ENCODE data around the gene SLU7.

SLU7 gene

GRCh38 chr5:160361624-160362228 is 57.2 kb downstream of the SLU7 start:
- Histone ChIP-seq H3K4me3 (replicated peaks; ENCODE audit: insufficient read depth, low read length) (no peak overlapping the region), H3K27ac (replicated peaks) (no peak overlapping the region), H3K27me3 (ENCODE audit: insufficient read depth, poor library complexity, severe bottlenecking) (no peaks in the 10 kb centered on the region)
- TF ChIP-seq SPI1 (IDR thresholded peaks at IDR 0.05; ENCODE audit: borderline replicate concordance, low read depth) (no peak), GABPA (IDR thresholded peaks at IDR 0.05; ENCODE audit: low read depth) (no peak), CTCF (IDR thresholded peaks at IDR 0.05; ENCODE audit: insufficient read depth, low read length) (no peak), POLR2AphosphoS5 (IDR thresholded peaks at IDR 0.05; ENCODE audit: low read depth) (no peak), REST (IDR thresholded peaks at IDR 0.05; ENCODE audit: insufficient replicate concordance, low read depth) (no peak)
- DNase-seq (ENCODE audit: low read depth in 1 of 2, low spot score in 1 of 2), result no peak

GRCh38 chr5:160360310-160360709 is 58.6 kb downstream of the SLU7 start:
- no peaks in the 10 kb centered on the region for H3K27me3 ChIP-seq (ENCODE audit: insufficient read depth, poor library complexity, severe bottlenecking)
- DNase-seq (ENCODE audit: low read depth in 1 of 2, low spot score in 1 of 2), result no peak
- no peak for TF ChIP-seq SPI1 (IDR thresholded peaks at IDR 0.05; ENCODE audit: borderline replicate concordance, low read depth)
- no peak for TF ChIP-seq GABPA (IDR thresholded peaks at IDR 0.05; ENCODE audit: low read depth)
- no peak overlapping the region for H3K27ac ChIP-seq (replicated peaks)
- no peak overlapping the region for H3K4me3 ChIP-seq (replicated peaks; ENCODE audit: insufficient read depth, low read length)

- no peak for TF ChIP-seq GABPA (IDR thresholded peaks at IDR 0.05; ENCODE audit: low read depth)
- TF ChIP-seq SPI1 (IDR thresholded peaks at IDR 0.05; ENCODE audit: borderline replicate concordance, low read depth), result no peak
- TF ChIP-seq CTCF (IDR thresholded peaks at IDR 0.05; ENCODE audit: insufficient read depth, low read length), result no peak
- no peak for TF ChIP-seq REST (IDR thresholded peaks at IDR 0.05; ENCODE audit: insufficient replicate concordance, low read depth)
- TF ChIP-seq POLR2AphosphoS5 (IDR thresholded peaks at IDR 0.05; ENCODE audit: low read depth), result no peak
- H3K27ac ChIP-seq (replicated peaks), result no peak overlapping the region
- H3K4me3 ChIP-seq (replicated peaks; ENCODE audit: insufficient read depth, low read length), result no peak overlapping the region
- no peaks in the 10 kb centered on the region for H3K27me3 ChIP-seq (ENCODE audit: insufficient read depth, poor library complexity, severe bottlenecking)
- no peak for DNase-seq (ENCODE audit: low read depth in 1 of 2, low spot score in 1 of 2)
These were observed 59.1 kb downstream of the SLU7 start for GRCh38 chr5:160359816-160360215.

GRCh38 chr5:160359242-160359641 is 59.6 kb downstream of the SLU7 start:
- Histone ChIP-seq H3K27me3 (ENCODE audit: insufficient read depth, poor library complexity, severe bottlenecking) (no peaks in the 10 kb centered on the region), H3K4me3 (replicated peaks; ENCODE audit: insufficient read depth, low read length) (no peak overlapping the region), H3K27ac (replicated peaks) (no peak overlapping the region)
- DNase-seq (ENCODE audit: low read depth in 1 of 2, low spot score in 1 of 2), result no peak
- no peak for TF ChIP-seq SPI1 (IDR thresholded peaks at IDR 0.05; ENCODE audit: borderline replicate concordance, low read depth)
- TF ChIP-seq GABPA (IDR thresholded peaks at IDR 0.05; ENCODE audit: low read depth), result no peak
- TF ChIP-seq REST (IDR thresholded peaks at IDR 0.05; ENCODE audit: insufficient replicate concordance, low read depth), result no peak
- TF ChIP-seq POLR2AphosphoS5 (IDR thresholded peaks at IDR 0.05; ENCODE audit: low read depth), result no peak
- no peak for TF ChIP-seq CTCF (IDR thresholded peaks at IDR 0.05; ENCODE audit: insufficient read depth, low read length)
